Common myeloid progenitor, CD34-positive (primary cell): ENCODE measurements around the gene SAFB2.
"Not testable (repeated sequence)": the region's sequence is repeated elsewhere in the genome, so short reads cannot be mapped to it uniquely, and the experiment has no call there.

Experiments
- CTCF ChIA-PET: fragments of 350-600 bp; sonication (Branson Sonifier 250); formaldehyde crosslinking; loops from one replicate; lab custom pipeline; 2021; ENCODE audit warnings: antibody characterized with exemption; lab: Charles Lee
- POLR2A ChIA-PET: fragments of 350-600 bp; sonication (Branson Sonifier 250); formaldehyde crosslinking; loops from one replicate; lab custom pipeline; 2021; ENCODE audit warnings: antibody characterized with exemption; lab: Charles Lee
- DNase-seq, 3 donors: peaks; one replicate each; pipeline versions ENCODE4 v3.0.0 to v3.0.0-alpha.2; 2013
- H3K27ac ChIP-seq, 2 experiments: 1 replicate in 1 of 2; 2 replicates in 1 of 2; pipeline ENCODE4 v1.7.0; 2013; ENCODE audit warnings: inconsistent platforms in 2 of 2, low read length in 2 of 2, mild to moderate bottlenecking in 2 of 2, low read depth in 1 of 2, moderate library complexity in 1 of 2; ENCODE audit not compliant: severe bottlenecking in 2 of 2, insufficient read depth in 1 of 2, poor library complexity in 1 of 2
- H3K27me3 ChIP-seq, 5 experiments: replicated peaks in 2 of 5; 1 replicate in 3 of 5; 2 replicates in 2 of 5; pipeline versions ENCODE4 v1.6.1 to v1.7.0; 2013; ENCODE audit warnings: low read length in 4 of 5, mild to moderate bottlenecking in 2 of 5, moderate library complexity in 2 of 5, inconsistent platforms in 1 of 5; ENCODE audit not compliant: insufficient read depth in 5 of 5, control insufficient read depth in 4 of 5
- H3K36me3 ChIP-seq, 4 experiments: 1 replicate in 2 of 4; 2 replicates in 2 of 4; pipeline versions ENCODE4 v1.6.1 to v1.7.0; 2013; ENCODE audit warnings: low read length in 3 of 4, control low read depth in 1 of 4, mild to moderate bottlenecking in 1 of 4; ENCODE audit not compliant: control insufficient read depth in 4 of 4, insufficient read depth in 4 of 4
- H3K4me1 ChIP-seq, 4 experiments: 1 replicate in 3 of 4; 2 replicates in 1 of 4; pipeline versions ENCODE4 v1.6.1 to v1.7.1; 2013; ENCODE audit warnings: low read length in 3 of 4, mild to moderate bottlenecking in 3 of 4, control low read depth in 1 of 4, inconsistent platforms in 1 of 4, moderate library complexity in 1 of 4; ENCODE audit not compliant: control insufficient read depth in 4 of 4, insufficient read depth in 4 of 4; ENCODE audit errors: control extremely low read depth in 1 of 4
- H3K4me3 ChIP-seq, 7 experiments: 1 replicate in 4 of 7; 2 replicates in 3 of 7; pipeline versions ENCODE4 v1.5.1 to v1.7.0; 2013; ENCODE audit warnings: mild to moderate bottlenecking in 7 of 7, low read length in 6 of 7, moderate library complexity in 6 of 7, inconsistent platforms in 2 of 7, low read depth in 2 of 7, control low read depth in 1 of 7; ENCODE audit not compliant: insufficient read depth in 4 of 7, control insufficient read depth in 1 of 7; ENCODE audit errors: extremely low read depth in 1 of 7
- H3K9me3 ChIP-seq, 5 experiments: 1 replicate in 4 of 5; 2 replicates in 1 of 5; pipeline versions ENCODE4 v1.6.1 to v1.7.1; 2013; ENCODE audit warnings: low read length in 4 of 5, mild to moderate bottlenecking in 2 of 5, inconsistent platforms in 1 of 5, low read depth in 1 of 5, moderate library complexity in 1 of 5; ENCODE audit not compliant: control insufficient read depth in 4 of 5, insufficient read depth in 2 of 5; ENCODE audit errors: control extremely low read depth in 1 of 5
- WGBS: methylation state at CpG from one replicate; pipeline ENCODE4 v1.1.5; 2013; ENCODE audit not compliant: insufficient coverage; 5-methylcytosine and 5-hydroxymethylcytosine counted together

SAFB2 gene

GRCh38 chr19:5609881-5610448 lies 12.6 kb downstream of the SAFB2 start:
- H3K4me1 ChIP-seq = no peaks in the 10 kb centered on the region
- POLR2A ChIA-PET = no interaction called here
- CTCF ChIA-PET = interaction anchor here (1.0 kb wide), 1 partner anchor 10 kb away, joined by 3 read pairs; no protein-coding TSS in a partner anchor
- 100% methylated on average over 15 of the region's 16 CpGs for WGBS
- no peak overlapping the region for H3K4me3 ChIP-seq
- no peak overlapping the region for H3K27ac ChIP-seq
- DNase-seq = no peak
- peaks cover 27 to 87% (median 66%) of the 10 kb centered on the region in 4 experiments for H3K36me3 ChIP-seq
- H3K27me3 ChIP-seq = no peaks in the 10 kb centered on the region
- no peaks in the 10 kb centered on the region for H3K9me3 ChIP-seq

GRCh38 chr19:5608766-5609165 lies 13.8 kb downstream of the SAFB2 start:
- H3K27me3 ChIP-seq, H3K4me1 ChIP-seq, POLR2A ChIA-PET, H3K27ac ChIP-seq, H3K4me3 ChIP-seq, DNase-seq, H3K9me3 ChIP-seq, CTCF ChIA-PET: not testable (repeated sequence)
- 92% methylated on average over 4 of the region's 9 CpGs for WGBS
- H3K36me3 ChIP-seq = peaks cover 23 to 86% (median 68%) of the 10 kb centered on the region in 4 experiments

DNA sequence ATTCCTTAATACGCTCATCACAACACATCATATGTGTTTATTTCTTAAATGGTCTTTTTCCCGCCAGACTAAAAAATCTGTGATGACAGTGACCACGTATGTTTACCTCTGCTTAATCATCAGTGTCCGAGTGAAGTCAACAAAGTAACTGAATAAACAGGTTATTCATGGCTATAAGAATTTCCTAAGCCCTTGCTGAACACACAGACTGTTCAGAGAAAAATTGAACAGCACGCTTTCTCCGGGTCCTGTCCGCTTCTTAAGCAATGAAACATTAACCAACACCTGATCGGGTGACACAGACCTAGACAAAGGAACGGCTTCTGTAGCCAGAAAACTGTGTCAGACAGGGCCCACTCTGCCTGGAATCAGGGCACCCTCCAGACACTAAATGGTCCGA lies 14.3 kb downstream of the SAFB2 start:
- no peak overlapping the region for H3K4me3 ChIP-seq
- H3K4me1 ChIP-seq = no peaks in the 10 kb centered on the region
- no peaks in the 10 kb centered on the region for H3K27me3 ChIP-seq
- no peak for DNase-seq
- ChIA-PET CTCF (interaction anchor here (1.0 kb wide), 1 partner anchor 13 kb away, joined by 3 read pairs; no protein-coding TSS in a partner anchor), POLR2A (no interaction called here)
- peaks cover 22 to 86% (median 69%) of the 10 kb centered on the region in 4 experiments for H3K36me3 ChIP-seq
- no peak overlapping the region for H3K27ac ChIP-seq
- no peaks in the 10 kb centered on the region for H3K9me3 ChIP-seq
- WGBS = 96% methylated on average over 10 of the region's 10 CpGs

DNA sequence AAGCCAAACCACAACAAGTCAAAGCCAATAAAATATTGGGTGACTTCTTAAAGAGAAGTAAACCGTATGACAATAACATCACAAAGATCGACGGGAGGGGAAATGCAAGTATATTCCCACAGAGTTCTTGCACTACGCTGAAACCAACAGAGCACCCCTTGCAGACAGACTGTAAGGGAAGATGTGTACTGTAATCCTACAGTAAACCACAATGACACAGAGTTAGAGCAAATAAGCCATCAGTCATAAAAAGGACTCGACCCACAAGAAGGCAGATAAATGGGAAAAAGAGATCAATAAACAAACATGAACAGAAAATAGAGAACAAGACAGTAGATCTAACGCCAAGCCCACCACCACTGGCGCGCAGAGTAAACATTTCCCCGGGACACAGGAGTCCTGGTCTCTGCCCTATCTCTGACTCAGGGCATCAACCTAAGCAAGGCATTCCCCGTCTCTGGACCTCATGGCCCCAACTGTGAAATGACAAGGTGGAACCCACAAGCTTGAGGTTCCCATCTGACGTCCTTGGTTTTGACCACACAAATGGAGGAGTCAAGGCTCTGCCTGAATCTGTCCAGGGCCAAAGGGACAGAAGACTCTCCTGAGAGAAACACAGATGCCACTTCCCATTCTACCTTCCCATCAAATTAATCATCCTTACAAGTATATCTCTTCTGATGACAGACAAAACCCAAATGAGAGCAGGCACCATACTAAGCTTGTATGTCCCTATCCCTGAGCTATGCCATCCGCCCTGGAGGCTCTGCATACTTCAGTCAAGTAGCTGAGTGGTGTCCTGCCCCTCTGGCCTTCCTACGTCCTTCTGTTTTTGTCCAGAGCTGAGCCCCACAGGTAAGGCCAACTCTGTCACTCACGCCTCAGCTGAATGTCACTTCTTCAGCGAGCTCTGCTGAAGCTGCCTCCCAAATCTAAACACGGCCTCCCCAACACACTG lies 15.0 kb downstream of the SAFB2 start:
- WGBS = 93% methylated on average over 12 of the region's 16 CpGs
- ChIA-PET CTCF (interaction anchor here (1.0 kb wide), 1 partner anchor 14 kb away, joined by 3 read pairs; no protein-coding TSS in a partner anchor), POLR2A (interaction anchor here (0.6 to 0.9 kb wide), 2 partner anchors 14 to 21 kb away, joined by 3 read pairs; no protein-coding TSS in a partner anchor)
- Histone ChIP-seq H3K36me3 (peaks cover 17 to 86% (median 70%) of the 10 kb centered on the region in 4 experiments), H3K9me3 (no peaks in the 10 kb centered on the region), H3K27ac (no peak overlapping the region), H3K4me1 (no peaks in the 10 kb centered on the region), H3K4me3 (no peak overlapping the region), H3K27me3 (no peaks in the 10 kb centered on the region)
- no peak for DNase-seq

DNA sequence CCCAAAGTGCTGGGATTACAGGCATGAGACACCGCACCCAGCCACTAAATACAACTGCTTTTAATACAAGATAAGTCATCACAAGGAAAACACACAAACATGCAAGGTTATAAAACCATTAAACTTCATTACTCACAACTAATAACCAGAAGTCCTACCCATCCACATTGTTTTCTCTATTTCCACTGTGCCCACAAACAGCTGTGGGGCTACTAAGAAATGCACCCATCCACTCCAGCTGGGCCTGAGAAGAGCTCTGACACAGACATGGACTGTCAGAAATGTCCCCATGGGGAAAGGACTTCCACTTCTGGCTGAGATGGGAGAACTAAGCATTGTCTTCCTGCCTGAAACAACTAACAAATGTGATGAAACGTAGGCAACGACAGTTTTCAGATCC lies 17.2 kb downstream of the SAFB2 start:
- no peaks in the 10 kb centered on the region for H3K9me3 ChIP-seq
- CTCF ChIA-PET = interaction anchor here (0.9 to 1.1 kb wide), 2 partner anchors 9 to 26 kb away, joined by 3 to 4 read pairs; no protein-coding TSS in a partner anchor
- no peak overlapping the region for H3K27ac ChIP-seq
- peaks cover 20 to 91% (median 73%) of the 10 kb centered on the region in 4 experiments for H3K36me3 ChIP-seq
- no peaks in the 10 kb centered on the region for H3K27me3 ChIP-seq
- DNase-seq = no peak
- WGBS = 93% methylated on average over 3 of the region's 3 CpGs
- H3K4me1 ChIP-seq = no peaks in the 10 kb centered on the region
- H3K4me3 ChIP-seq = no peak overlapping the region
- POLR2A ChIA-PET = no interaction called here

DNA sequence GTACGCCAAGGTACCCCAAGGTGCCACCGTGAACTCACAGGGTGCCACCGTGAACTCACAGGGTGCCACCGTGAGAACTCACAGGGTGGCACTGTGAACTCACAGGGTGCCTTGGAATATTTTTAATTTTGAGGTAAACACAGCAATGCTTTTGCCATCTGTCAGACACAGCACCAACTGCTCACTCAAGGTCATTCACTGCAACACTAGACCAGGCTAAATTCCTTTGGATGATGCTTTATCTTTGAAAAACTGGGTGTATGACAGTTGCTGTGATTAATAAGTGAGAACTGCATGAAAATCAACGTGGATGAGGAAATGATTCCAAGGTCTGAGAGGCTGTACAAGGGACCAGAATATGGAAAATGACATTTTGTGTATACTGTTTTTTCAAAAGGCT lies 18.9 kb downstream of the SAFB2 start:
- 86% methylated on average over 5 of the region's 5 CpGs for WGBS
- Histone ChIP-seq H3K4me3 (no peak overlapping the region), H3K27me3 (no peaks in the 10 kb centered on the region), H3K9me3 (no peaks in the 10 kb centered on the region), H3K27ac (no peak overlapping the region), H3K4me1 (no peaks in the 10 kb centered on the region), H3K36me3 (peaks cover 30 to 91% (median 80%) of the 10 kb centered on the region in 4 experiments)
- ChIA-PET POLR2A (no interaction called here), CTCF (no interaction called here)
- no peak for DNase-seq
